ENCODE measurements around the gene NOL11. TPM values are rescaled to one million over a fixed set of nuclear protein-coding genes. Genes with fewer than 3 reads are reported as not detected.

The NOL11 gene
- total and polyA plus RNA-seq, 2 of the 4 experiments (the other 2 are of a cell fraction), result 26.2 to 58.3 TPM

DNA sequence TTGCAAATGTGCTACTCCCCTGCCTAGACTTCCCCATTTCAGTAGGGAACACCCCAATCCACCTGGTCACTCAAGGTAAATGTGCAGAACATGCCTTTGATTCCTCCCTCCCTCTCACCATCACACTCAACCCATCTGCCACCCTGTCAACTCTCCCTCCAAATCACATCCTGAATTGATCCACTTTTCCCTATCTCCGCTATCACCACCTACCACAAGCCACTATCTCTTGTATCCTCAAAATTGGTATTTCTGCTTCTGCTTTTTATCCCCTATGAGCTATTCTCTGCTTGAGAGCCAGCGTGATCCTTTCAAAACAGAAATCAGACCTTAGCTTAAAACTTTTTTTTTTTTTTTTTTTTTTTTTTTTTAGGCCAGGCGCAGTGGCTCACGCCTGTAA lies 5.4 kb upstream of the NOL11 start:
- in situ Hi-C loops (cut with MboI; ENCODE audit: low sequenced_read_pairs) (no loop called here), intact Hi-C loops (cut with micrococcal nuclease) (loop anchor here (10.0 kb wide), 1 partner anchor 762 kb away; no protein-coding TSS in a partner anchor), dilution Hi-C loops (cut with HindIII; ENCODE audit: low sequenced_read_pairs, unreplicated experiment) (no loop called here)
- H3K27ac ChIP-seq (ENCODE audit: insufficient read depth, low read length), result no peak overlapping the region
- H3K18ac ChIP-seq (ENCODE audit: low read depth, low read length), result no peak overlapping the region
- no peaks in the 10 kb centered on the region; the same call in 1 of the 2 replicates for H3K27me3 ChIP-seq (ENCODE audit: control insufficient read depth, insufficient read depth, low read length)
- H4K91ac ChIP-seq (ENCODE audit: insufficient read depth, low read depth, low read length), result no peak overlapping the region
- no peak overlapping the region for H3K56ac ChIP-seq (ENCODE audit: extremely low read depth, insufficient read depth, low read length)
- no TSS peak for BruUV-seq (replicated peaks)
- no peaks in the 10 kb centered on the region; a peak in 1 of 4 replicates for H3K79me1 ChIP-seq (ENCODE audit: low read depth in 1 of 2, low read length in 2 of 2)
- H2BK120ac ChIP-seq (ENCODE audit: low read depth, low read length), result no peak overlapping the region
- H3K14ac ChIP-seq (replicated peaks; ENCODE audit: low read depth, low read length), result no peak overlapping the region
- H2AK9ac ChIP-seq (replicated peaks; ENCODE audit: low read depth, low read length, poor library complexity), result no peak overlapping the region
- no peak for ATAC-seq (ENCODE audit: low read depth)
- no peak overlapping the region for H3K9ac ChIP-seq (ENCODE audit: low read depth, low read length)
- no peak overlapping the region for H3K4me2 ChIP-seq (ENCODE audit: low read depth, low read length)
- H2BK5ac ChIP-seq (ENCODE audit: low read depth, low read length, poor library complexity, severe bottlenecking), result no peak overlapping the region
- no peak overlapping the region for H2BK15ac ChIP-seq (ENCODE audit: low read depth, low read length)
- H3K4me1 ChIP-seq (ENCODE audit: control insufficient read depth, insufficient read depth, low read length), result no peaks in the 10 kb centered on the region
- POLR2A ChIA-PET (ENCODE audit: unreplicated experiment), result no interaction called here
- H3K23ac ChIP-seq (ENCODE audit: low read depth, low read length), result no peak overlapping the region
- no peaks in the 10 kb centered on the region for H4K20me1 ChIP-seq (ENCODE audit: insufficient read depth, low read length)
- no peaks in the 10 kb centered on the region for H3K9me3 ChIP-seq (ENCODE audit: control insufficient read depth, insufficient read depth, low read length)
- DNase-seq, result no peak
- no peak overlapping the region for H2BK20ac ChIP-seq (ENCODE audit: low read depth, low read length)
- H2AK5ac ChIP-seq (ENCODE audit: low read depth, low read length), result no peak overlapping the region
- CTCF ChIA-PET, result interaction anchor here (0.5 kb wide), 1 partner anchor 372 kb away, joined by 5 read pairs; no protein-coding TSS in a partner anchor
- H3K9me1 ChIP-seq (ENCODE audit: insufficient read depth, low read length), result no peaks in the 10 kb centered on the region
- WGBS, 2 experiments (ENCODE audit: extremely low coverage in 2 of 2, insufficient read length in 1 of 2), result 86 to 100% methylated on average over 1 of the region's 4 CpGs
- H3K4me3 ChIP-seq (ENCODE audit: insufficient read depth, low read depth, low read length), result no peak overlapping the region
- TF ChIP-seq, protein P1, sequence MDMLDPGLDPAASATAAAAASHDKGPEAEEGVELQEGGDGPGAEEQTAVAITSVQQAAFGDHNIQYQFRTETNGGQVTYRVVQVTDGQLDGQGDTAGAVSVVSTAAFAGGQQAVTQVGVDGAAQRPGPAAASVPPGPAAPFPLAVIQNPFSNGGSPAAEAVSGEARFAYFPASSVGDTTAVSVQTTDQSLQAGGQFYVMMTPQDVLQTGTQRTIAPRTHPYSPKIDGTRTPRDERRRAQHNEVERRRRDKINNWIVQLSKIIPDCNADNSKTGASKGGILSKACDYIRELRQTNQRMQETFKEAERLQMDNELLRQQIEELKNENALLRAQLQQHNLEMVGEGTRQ (IDR thresholded peaks at IDR 0.05; ENCODE audit: low read depth, low read length), result no peak
- TF ChIP-seq, protein P2, sequence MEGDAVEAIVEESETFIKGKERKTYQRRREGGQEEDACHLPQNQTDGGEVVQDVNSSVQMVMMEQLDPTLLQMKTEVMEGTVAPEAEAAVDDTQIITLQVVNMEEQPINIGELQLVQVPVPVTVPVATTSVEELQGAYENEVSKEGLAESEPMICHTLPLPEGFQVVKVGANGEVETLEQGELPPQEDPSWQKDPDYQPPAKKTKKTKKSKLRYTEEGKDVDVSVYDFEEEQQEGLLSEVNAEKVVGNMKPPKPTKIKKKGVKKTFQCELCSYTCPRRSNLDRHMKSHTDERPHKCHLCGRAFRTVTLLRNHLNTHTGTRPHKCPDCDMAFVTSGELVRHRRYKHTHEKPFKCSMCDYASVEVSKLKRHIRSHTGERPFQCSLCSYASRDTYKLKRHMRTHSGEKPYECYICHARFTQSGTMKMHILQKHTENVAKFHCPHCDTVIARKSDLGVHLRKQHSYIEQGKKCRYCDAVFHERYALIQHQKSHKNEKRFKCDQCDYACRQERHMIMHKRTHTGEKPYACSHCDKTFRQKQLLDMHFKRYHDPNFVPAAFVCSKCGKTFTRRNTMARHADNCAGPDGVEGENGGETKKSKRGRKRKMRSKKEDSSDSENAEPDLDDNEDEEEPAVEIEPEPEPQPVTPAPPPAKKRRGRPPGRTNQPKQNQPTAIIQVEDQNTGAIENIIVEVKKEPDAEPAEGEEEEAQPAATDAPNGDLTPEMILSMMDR (conservative IDR thresholded peaks at IDR 0.05; ENCODE audit: low read depth, low read length), result no peak
- TF ChIP-seq MXI1 (IDR thresholded peaks at IDR 0.05; ENCODE audit: borderline replicate concordance, low read depth, low read length) (no peak), SMC3 (IDR thresholded peaks at IDR 0.05; ENCODE audit: low read depth, low read length) (no peak), CHD1 (IDR thresholded peaks at IDR 0.05; ENCODE audit: low read depth, low read length) (no peak), CEBPB (IDR thresholded peaks at IDR 0.05; ENCODE audit: low read depth, low read length) (no peak), POLR2A (IDR thresholded peaks at IDR 0.05; ENCODE audit: low read depth, low read length) (no peak), NFE2L2 (IDR thresholded peaks at IDR 0.05; ENCODE audit: low read depth, low read length) (no peak), RAD21 (IDR thresholded peaks at IDR 0.05; ENCODE audit: low read length) (no peak), MAZ (IDR thresholded peaks at IDR 0.05; ENCODE audit: borderline replicate concordance, low read depth, low read length) (no peak), BHLHE40 (IDR thresholded peaks at IDR 0.05; ENCODE audit: low read depth, low read length) (no peak), FOS (IDR thresholded peaks at IDR 0.05; ENCODE audit: low read depth, low read length) (no peak), RFX5 (IDR thresholded peaks at IDR 0.05; ENCODE audit: low read depth, low read length) (no peak)
- TF ChIP-seq, protein P3, sequence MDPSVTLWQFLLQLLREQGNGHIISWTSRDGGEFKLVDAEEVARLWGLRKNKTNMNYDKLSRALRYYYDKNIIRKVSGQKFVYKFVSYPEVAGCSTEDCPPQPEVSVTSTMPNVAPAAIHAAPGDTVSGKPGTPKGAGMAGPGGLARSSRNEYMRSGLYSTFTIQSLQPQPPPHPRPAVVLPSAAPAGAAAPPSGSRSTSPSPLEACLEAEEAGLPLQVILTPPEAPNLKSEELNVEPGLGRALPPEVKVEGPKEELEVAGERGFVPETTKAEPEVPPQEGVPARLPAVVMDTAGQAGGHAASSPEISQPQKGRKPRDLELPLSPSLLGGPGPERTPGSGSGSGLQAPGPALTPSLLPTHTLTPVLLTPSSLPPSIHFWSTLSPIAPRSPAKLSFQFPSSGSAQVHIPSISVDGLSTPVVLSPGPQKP (IDR thresholded peaks at IDR 0.05; ENCODE audit: borderline replicate concordance, low read depth, low read length), result no peak
- H3K4ac ChIP-seq (ENCODE audit: low read depth, low read length), result no peak overlapping the region
- no peaks in the 10 kb centered on the region for H3K36me3 ChIP-seq (ENCODE audit: control insufficient read depth, insufficient read depth, low read length)
- H4K5ac ChIP-seq (ENCODE audit: low read depth, low read length), result no peak overlapping the region
- no peak overlapping the region for H4K8ac ChIP-seq (ENCODE audit: low read depth in 2 of 2, low read length in 2 of 2)
- no peak overlapping the region for H2AFZ ChIP-seq (replicated peaks; ENCODE audit: low read length, poor library complexity)
